Measurements from ENCODE around the gene PAPPA.

The PAPPA gene

GRCh38 chr9:116391306-116391900 is 237.8 kb downstream of the PAPPA start:
- DNase-seq, result no peak

DNA sequence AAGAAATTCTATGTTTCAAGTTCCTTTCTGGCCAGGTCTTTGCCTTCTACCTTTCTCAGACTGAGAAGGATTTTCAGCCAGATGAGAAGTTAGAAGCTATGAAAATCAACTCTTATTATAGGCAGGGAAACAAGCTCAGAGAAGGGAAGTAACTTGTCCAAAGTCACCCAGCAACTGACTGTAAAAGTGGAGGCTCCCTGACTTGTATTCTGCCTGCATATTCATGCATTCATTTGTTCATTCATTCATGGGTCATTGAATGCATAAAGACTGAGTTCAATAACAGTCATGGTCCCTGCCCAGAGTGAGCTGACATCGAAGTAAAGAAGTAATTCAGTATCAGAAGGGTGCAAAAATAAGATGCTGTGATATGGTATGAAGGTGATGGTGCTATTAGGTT is 239.6 kb downstream of the PAPPA start:
- DNase-seq, result no peak

- DNase-seq, result no peak
Observed at GRCh38 chr9:116394070-116394469, 240.5 kb downstream of the PAPPA start.

GRCh38 chr9:116394894-116395698 is 241.5 kb downstream of the PAPPA start:
- DNase-seq, result no peak

DNA sequence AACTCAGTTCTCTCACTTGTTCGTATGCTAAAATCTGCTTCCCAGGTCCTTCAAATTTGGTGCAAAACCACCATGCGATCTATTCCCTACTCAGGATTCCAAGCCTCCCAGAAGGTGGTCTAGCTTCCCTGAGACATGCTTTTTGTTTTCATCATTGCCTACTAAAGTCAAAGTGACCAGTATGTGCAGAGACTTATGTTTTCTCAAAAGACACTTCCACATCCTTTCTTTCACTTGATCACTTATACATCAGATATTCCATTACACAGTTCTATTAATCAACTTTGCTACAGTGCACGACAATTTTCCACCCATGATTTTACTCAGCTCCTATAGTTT is 242.1 kb downstream of the PAPPA start:
- DNase-seq, result no peak

DNA sequence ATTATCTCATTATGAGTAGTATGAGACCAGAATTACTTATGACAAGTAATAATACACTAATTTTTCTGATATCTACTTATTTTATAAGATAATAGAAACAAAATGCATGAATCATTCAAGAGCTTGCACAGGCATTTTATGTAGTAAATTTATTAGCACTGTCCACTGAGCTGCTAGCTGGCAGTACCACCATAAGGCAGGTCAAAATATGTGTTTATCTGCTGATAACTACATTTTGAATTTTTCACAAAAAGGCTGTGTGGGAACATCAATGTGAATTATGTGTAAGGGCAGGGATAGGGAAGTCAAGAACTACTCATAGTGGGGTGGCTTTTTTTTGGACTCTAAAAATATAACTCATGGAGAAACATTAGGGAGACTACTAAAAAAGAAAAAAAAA is 249.6 kb downstream of the PAPPA start:
- DNase-seq, result no peak

GRCh38 chr9:116404228-116404627 is 250.6 kb downstream of the PAPPA start:
- DNase-seq, result no peak

DNA sequence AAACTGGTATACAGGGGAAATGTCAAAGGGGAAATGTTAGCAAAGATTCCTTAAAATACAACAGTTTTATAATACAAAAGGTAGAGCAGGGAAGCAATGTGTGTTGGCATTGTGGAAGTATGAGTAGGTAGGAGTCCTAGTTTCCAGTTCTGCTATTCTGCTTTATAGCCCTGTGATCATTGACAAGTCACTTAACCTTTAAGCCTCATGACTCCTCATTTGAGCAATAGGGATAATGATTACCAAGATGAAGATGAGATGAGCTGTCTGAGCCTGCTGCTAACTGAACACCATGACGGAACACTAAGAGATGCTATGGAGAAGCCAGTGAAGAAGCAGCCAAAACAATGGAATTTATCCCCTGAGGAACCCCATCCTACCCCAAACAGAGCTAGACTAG is 251.7 kb downstream of the PAPPA start:
- no peak for DNase-seq

- DNase-seq, result no peak
Observed at GRCh38 chr9:116406469-116406868, 252.9 kb downstream of the PAPPA start.

DNA sequence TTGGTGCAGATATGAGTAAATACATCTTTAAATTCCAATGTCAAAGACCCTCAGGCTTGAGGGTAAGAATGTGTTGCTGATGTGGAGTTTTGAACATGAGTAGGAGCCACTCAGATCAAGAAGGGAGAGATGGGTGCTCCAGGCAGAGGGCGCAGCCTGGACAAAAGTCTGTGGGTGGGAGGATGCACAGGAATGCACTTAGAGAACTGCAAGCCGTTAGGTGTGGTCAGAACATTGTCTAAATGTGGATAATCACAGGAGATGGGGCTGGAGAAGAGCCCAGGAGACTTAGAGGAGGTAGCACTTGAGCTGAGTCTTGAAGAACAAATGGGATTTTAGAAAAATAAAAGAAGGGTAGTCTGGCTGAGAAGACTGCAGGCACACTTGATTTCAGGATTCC is 255.5 kb downstream of the PAPPA start:
- DNase-seq, result no peak

GRCh38 chr9:116409638-116410037 is 256.0 kb downstream of the PAPPA start:
- no peak for DNase-seq

GRCh38 chr9:116411506-116411905 is 257.9 kb downstream of the PAPPA start:
- DNase-seq, result no peak

DNA sequence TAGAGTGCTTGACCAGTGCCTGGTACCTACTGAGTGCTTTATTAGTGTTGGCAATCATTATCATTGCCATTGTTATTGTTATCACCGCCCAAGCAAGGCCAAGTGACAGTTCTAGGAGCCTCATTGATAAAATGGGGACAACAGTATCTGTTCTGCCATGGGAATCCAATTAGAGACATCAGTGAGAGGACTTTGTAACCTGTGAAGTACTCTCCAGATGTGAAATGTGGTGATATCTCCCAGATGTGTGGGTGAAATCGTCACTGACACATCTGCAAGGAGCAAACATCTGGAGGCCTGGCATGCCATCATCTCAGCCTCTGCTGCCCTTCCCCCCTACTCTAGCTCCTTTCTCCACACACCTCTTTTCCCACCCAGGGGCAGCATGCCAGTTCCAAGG is 260.8 kb downstream of the PAPPA start:
- DNase-seq, result no peak

GRCh38 chr9:116416421-116416820 is 262.8 kb downstream of the PAPPA start:
- no peak for DNase-seq

DNA sequence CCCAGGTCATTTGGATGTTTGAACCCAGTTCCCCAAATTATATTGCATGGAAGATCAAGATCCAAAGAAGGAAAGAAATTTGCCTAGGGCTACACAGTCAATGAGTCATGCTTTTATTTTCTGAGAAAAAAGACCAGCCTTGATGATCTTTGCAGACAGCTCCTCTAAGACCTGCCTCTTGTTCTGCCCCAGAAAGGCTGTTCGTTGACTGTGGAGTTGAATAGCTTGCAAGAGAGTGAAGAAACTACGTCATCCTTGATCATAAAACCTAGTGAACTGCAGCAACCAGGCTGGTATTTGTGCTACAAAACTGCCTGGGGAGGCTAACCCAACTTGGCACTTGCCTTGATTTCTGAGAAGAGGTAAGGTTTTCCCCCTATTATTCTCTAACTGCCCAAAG is 263.9 kb downstream of the PAPPA start:
- DNase-seq, result no peak

- DNase-seq, result no peak
Observed at GRCh38 chr9:116419181-116419580, 265.6 kb downstream of the PAPPA start.

GRCh38 chr9:116420993-116421538 is 267.5 kb downstream of the PAPPA start:
- DNase-seq, result no peak

GRCh38 chr9:116422119-116422979 is 268.8 kb downstream of the PAPPA start:
- DNase-seq, result no peak

DNA sequence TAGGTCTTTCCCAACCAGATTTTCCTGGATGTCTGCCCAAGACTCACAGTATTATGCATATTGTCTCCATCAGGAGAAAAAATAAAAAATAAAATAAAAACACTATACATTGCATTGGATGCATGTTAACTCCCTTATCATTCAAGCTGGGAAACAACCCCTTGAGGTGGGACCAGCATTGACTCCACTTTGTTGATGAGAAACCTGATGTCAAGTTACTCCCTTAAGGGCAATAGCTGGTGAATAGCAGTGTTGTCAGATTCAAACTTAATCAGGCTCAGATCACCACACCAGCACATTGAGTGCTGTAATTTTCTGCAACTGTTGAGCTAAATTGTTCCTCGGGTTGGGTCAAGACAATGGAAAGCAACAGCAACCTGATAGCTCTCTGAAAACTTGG is 269.6 kb downstream of the PAPPA start:
- no peak for DNase-seq

GRCh38 chr9:116425244-116425643 is 271.7 kb downstream of the PAPPA start:
- DNase-seq, result no peak

DNA sequence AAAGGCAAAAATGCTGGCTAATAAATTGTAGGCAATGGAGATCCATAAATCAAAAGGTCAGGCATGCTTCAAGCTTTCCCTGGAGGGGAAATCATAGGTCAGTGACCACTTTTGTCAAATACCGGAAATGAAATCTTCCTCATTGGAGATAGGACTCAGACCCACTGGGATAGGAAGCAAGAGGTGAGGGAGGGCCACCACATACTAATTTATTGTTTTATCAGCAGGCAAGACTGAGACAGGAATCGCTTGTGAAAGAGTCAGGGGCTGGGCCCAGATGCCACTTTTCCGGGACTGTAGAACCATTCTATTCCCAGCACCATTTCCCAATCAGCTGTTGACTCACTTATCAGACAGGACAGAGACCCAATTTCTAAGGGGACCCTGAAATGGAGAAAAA is 277.3 kb downstream of the PAPPA start:
- DNase-seq, result no peak

DNA sequence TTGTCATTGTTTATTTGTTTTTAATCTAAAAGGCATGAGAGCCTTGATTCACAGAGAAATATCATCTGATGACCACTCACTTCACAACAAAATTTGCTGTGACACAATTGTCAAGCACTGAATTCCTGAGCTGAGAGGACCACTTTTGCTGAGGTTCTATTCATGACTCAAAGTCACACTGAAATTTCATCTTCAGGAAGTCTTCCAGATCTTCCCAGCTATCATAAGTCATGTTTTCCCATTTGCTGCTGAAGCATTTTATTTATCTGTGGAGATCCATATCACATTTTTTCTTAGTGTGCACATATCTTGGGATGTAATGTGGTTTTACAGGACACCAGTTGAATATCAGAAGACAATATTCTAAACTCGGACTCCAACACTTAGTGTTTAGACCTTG is 278.5 kb downstream of the PAPPA start:
- no peak for DNase-seq

DNA sequence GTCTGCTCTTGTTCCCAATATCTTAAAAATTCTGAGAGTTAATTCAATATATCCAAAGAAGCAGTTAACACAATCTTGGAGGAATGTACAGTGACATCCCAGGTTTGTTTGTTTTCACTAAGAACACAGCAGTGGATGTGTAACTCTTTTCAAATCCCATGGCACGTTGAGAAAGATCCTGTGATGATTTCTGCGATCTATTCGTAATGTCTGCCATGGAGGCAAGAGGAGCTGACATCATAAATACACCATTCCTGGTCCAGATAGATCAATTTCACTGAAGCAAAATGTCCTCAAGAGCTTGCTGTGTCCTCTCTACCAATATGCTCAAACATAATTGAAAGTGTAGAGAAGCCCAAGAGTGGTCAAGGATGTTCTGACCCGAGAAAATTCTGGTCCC is 280.7 kb downstream of the PAPPA start:
- no peak for DNase-seq

GRCh38 chr9:116435706-116436105 is 282.1 kb downstream of the PAPPA start:
- no peak for DNase-seq

All from NCI-H510A (cell line).